Panc1 (cell line): ENCODE results near the gene DST. TPM values are rescaled to one million over a fixed set of nuclear protein-coding genes. Genes with fewer than 3 reads are reported as not detected.

Source experiments
- ATAC-seq: fragments of 200-7000 bp; cut with Tn5 transposase; 2 replicates; pipeline ENCODE4 v1.9.1; 2020; ENCODE audit warnings: mild to moderate bottlenecking, moderate library complexity
- BruUV-seq: library from RNA; stranded (reverse); fragments of 400-500 nt; replicated peaks from 2 replicates; lab custom pipeline; 2021; lab: Mats Ljungman, UMichigan
- CTCF ChIA-PET: fragments of 300-600 bp; sonication (Branson Sonifier 250); formaldehyde crosslinking; loops from one replicate; lab custom pipeline; 2022; ENCODE audit warnings: antibody characterized with exemption; lab: Charles Lee
- POLR2A ChIA-PET: fragments of 300-600 bp; sonication (Branson Sonifier 250); formaldehyde crosslinking; loops from one replicate; lab custom pipeline; 2022; ENCODE audit warnings: antibody characterized with exemption; lab: Charles Lee
- DNase-seq: peaks from one replicate; pipeline ENCODE4 v3.0.0-alpha.2; 2010; ENCODE audit warnings: low read depth, low spot score
- H3K27ac ChIP-seq: 2 replicates; pipeline ENCODE4 v1.5.1; 2011; ENCODE audit warnings: mild to moderate bottlenecking, low read length, inconsistent platforms
- H3K27me3 ChIP-seq: fragments of 200-500 bp; sonication (Bioruptor generic); 2 replicates; pipeline ENCODE4 v1.6.0; 2014; ENCODE audit warnings: low read length, inconsistent platforms; ENCODE audit not compliant: control insufficient read depth, insufficient read depth
- H3K36me3 ChIP-seq: fragments of 200-500 bp; sonication (Bioruptor generic); 2 replicates; pipeline ENCODE4 v1.5.1; 2014; ENCODE audit warnings: inconsistent platforms, mild to moderate bottlenecking, low read length, moderate library complexity; ENCODE audit not compliant: control insufficient read depth, insufficient read depth
- H3K4me1 ChIP-seq: 2 replicates; pipeline ENCODE4 v1.5.1; 2011; ENCODE audit warnings: inconsistent platforms, mild to moderate bottlenecking, low read length, moderate library complexity; ENCODE audit not compliant: control insufficient read depth, insufficient read depth
- H3K4me3 ChIP-seq, 2 experiments: 2 replicates each; pipeline ENCODE4 v1.5.1; 2011 to 2012; ENCODE audit warnings: low read depth in 2 of 2, low read length in 2 of 2, mild to moderate bottlenecking in 2 of 2, inconsistent platforms in 1 of 2, moderate library complexity in 1 of 2
- H3K9me3 ChIP-seq: fragments of 200-500 bp; sonication (Bioruptor generic); 2 replicates; pipeline ENCODE4 v1.5.1; 2014; ENCODE audit warnings: low read depth, mild to moderate bottlenecking, inconsistent platforms, low read length, moderate library complexity; ENCODE audit not compliant: control insufficient read depth, insufficient read depth
- CTCF ChIP-seq: fragments of 450-650 bp; IDR thresholded peaks from 2 replicates; pipeline ENCODE4 v1.5.1; 2017; ENCODE audit warnings: mild to moderate bottlenecking
- POLR2AphosphoS5 ChIP-seq: IDR thresholded peaks from 2 replicates; pipeline ENCODE4 v1.6.1; 2012; ENCODE audit warnings: mild to moderate bottlenecking, low read depth, low read length, moderate library complexity
- REST ChIP-seq, 2 experiments: IDR thresholded peaks; 2 replicates each; pipeline ENCODE4 v1.6.1; 2011 to 2012; ENCODE audit warnings: low read depth in 2 of 2, control low read depth in 1 of 2, low read length in 1 of 2, mild to moderate bottlenecking in 1 of 2, moderate library complexity in 1 of 2; ENCODE audit not compliant: insufficient read depth in 1 of 2
- SIN3A ChIP-seq: IDR thresholded peaks from 2 replicates; pipeline ENCODE4 v1.6.1; 2012; ENCODE audit warnings: low read depth, mild to moderate bottlenecking, low read length, moderate library complexity, borderline replicate concordance; ENCODE audit not compliant: insufficient read depth
- TCF7L2 ChIP-seq: IDR thresholded peaks from 2 replicates; pipeline ENCODE4 v1.6.1; 2011; ENCODE audit warnings: mild to moderate bottlenecking, low read depth, low read length, inconsistent platforms
- in situ Hi-C: cut with HindIII; loops from 2 replicates; pipeline ENCODE4 v1.10.0; 2016; ENCODE audit warnings: low sequenced_read_pairs, low pct_unique_long_range_greater_than_20kb
- intact Hi-C: fragments of 100-400 bp; cut with micrococcal nuclease; formaldehyde crosslinking; loops from one replicate; pipeline ENCODE4 v1.10.0; 2022; ENCODE audit not compliant: unreplicated experiment
- total RNA-seq: library from RNA; stranded (reverse); gene quantifications from one replicate; pipeline ENCODE4 v1.2.1, GENCODE V29; 2021; ENCODE audit not compliant: unreplicated experiment

DST gene
- total RNA-seq, 1 experiment from 2014 or later: 230 TPM

- POLR2A ChIA-PET: interaction anchor here (0.9 kb wide), 1 partner anchor 12 kb away, joined by 3 read pairs; no protein-coding TSS in a partner anchor
- Histone ChIP-seq H3K27me3 (no peaks in the 10 kb centered on the region), H3K4me1 (peaks cover 35% of the 10 kb centered on the region), H3K36me3 (no peaks in the 10 kb centered on the region), H3K4me3 (no peak overlapping the region), H3K9me3 (no peaks in the 10 kb centered on the region), H3K27ac (no peak overlapping the region)
- no TSS peak for BruUV-seq
- no peak for TF ChIP-seq POLR2AphosphoS5
- no peak for TF ChIP-seq CTCF
- no peak for TF ChIP-seq REST (IDR thresholded peaks at IDR 0.05; ENCODE audit: insufficient read depth in 1 of 2, low read depth in 2 of 2, low read length in 1 of 2)
- no peak for TF ChIP-seq SIN3A
- TF ChIP-seq TCF7L2: no peak
- CTCF ChIA-PET: no interaction called here
- DNase-seq (no peak), ATAC-seq (no peak)
- intact Hi-C loops: no loop called here
- in situ Hi-C loops: no loop called here
Observed at GRCh38 chr6:56685102-56685733, 42.5 kb upstream of the DST start.

GRCh38 chr6:56684342-56685101 lies 41.8 kb upstream of the DST start:
- ATAC-seq (no peak), DNase-seq (no peak)
- Histone ChIP-seq H3K4me3 (no peak overlapping the region), H3K27me3 (no peaks in the 10 kb centered on the region), H3K4me1 (peaks cover 28% of the 10 kb centered on the region), H3K9me3 (no peaks in the 10 kb centered on the region), H3K36me3 (no peaks in the 10 kb centered on the region), H3K27ac (no peak overlapping the region)
- no TSS peak for BruUV-seq
- in situ Hi-C loops (no loop called here), intact Hi-C loops (no loop called here)
- TF ChIP-seq SIN3A (no peak), CTCF (no peak), REST (IDR thresholded peaks at IDR 0.05; ENCODE audit: insufficient read depth in 1 of 2, low read depth in 2 of 2, low read length in 1 of 2) (no peak), TCF7L2 (no peak), POLR2AphosphoS5 (no peak)
- POLR2A ChIA-PET: interaction anchor here (0.9 kb wide), 1 partner anchor 13 kb away, joined by 3 read pairs; no protein-coding TSS in a partner anchor
- CTCF ChIA-PET: no interaction called here
